ENCODE measurements around the gene BANP. TPM values are rescaled to one million over a fixed set of nuclear protein-coding genes. Genes with fewer than 3 reads are reported as not detected.
"Not testable (repeated sequence)": the region's sequence is repeated elsewhere in the genome, so short reads cannot be mapped to it uniquely, and the experiment has no call there.

The BANP gene
- total RNA-seq, 2 experiments from 2014 or later, result 26.8 to 31.0 TPM

DNA sequence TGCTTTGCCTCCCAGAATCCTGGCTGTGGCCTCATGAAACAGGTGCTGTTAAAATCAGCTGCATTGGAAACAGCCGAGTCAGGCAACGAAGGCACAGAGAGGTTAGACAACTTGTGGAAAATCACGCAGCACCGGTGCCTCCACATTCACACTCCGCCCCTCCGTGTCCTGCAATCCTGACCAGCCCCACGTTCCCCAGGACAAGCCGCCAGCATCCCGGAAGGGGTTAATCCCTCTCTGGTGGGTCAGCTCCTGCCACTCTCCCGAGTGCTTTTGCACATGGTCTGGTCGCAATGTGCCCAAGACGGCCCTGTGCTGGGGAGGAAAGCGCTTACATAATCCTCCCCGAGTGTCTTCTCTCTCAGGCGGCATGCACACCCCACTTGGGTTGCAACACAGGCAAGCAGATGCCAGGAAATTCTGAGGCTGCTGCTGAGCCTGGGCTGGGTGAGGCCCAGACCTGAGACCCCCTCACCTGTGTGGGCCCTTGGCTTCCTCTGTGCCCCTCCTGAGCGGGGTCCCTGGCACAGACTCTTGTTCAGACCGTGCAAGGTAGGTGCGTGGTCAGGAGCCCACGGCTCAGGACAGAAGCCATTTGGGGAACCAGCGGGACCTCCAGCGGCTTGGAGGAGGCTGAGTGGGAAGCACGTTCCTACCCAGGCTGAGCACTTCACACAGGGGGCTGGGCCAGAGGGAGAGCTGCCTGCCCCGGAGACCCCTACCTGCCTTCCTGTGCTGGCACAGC, 138.6 kb downstream of the BANP start:
- POLR2A ChIA-PET, CTCF ChIA-PET: not testable (repeated sequence)

GRCh38 chr16:88090377-88091175, 139.3 kb downstream of the BANP start:
- POLR2A ChIA-PET, CTCF ChIA-PET: not testable (repeated sequence)

GRCh38 chr16:88091221-88091971, 140.2 kb downstream of the BANP start:
- CTCF ChIA-PET, POLR2A ChIA-PET: not testable (repeated sequence)

DNA sequence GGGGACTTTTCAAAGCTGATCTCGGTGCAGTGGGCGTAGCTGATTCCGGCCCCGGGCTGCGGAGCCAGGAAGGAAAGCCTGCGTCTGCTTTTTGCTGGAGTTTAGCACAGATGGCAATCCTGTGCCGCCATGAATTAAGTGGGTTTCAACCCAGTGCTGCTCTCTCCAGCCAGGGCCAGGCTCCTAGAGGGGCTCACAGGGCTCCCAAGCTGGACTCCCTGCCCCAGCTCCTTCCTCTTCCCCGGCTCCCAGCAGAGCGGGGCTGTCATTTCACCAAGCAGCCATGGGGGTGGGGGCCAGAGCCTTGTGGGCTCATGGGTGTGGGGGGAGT, 140.7 kb downstream of the BANP start:
- POLR2A ChIA-PET, CTCF ChIA-PET: not testable (repeated sequence)

DNA sequence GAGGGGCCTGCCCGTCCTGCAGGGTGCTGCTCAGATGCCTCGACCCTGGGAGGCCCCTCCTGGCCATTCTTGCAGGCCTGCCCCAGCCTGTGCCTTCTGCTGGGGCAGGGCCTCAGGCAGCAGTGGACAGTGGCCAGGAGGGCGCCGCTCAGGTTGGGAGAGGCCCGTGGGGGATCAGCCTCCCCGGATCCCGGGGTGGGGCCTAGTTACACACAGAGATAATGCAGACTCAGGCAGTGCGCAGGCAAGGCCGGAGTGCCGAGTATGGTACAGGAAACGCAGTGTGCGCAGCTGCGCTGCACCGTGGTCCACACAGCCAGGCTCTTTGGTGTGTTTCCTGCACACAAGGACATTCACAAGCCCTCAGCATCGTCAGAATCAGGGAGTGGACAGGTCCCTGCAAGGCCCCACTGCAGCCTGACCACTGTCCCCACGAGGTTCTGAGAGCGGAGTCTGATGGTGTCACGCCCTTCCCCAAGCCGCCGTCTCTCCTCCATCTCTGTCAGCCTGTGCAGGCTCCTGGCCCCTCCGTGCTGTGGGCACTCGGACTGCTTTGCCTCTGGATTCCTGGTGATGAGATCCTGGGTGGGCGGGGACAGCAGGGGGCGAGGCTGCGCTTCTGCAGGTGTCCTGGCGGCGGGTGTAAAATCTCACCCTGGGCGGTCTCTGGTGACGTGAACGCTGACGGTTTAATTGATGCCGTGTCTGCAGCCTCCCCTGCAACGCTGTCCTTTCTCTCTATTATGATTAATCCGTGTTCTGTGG, 141.7 kb downstream of the BANP start:
- CTCF ChIA-PET, POLR2A ChIA-PET: not testable (repeated sequence)

- CTCF ChIA-PET, POLR2A ChIA-PET: not testable (repeated sequence)
Measured at GRCh38 chr16:88093556-88094252, 142.5 kb downstream of the BANP start.

- CTCF ChIA-PET, POLR2A ChIA-PET: not testable (repeated sequence)
Measured at GRCh38 chr16:88094253-88094575, 143.0 kb downstream of the BANP start.

DNA sequence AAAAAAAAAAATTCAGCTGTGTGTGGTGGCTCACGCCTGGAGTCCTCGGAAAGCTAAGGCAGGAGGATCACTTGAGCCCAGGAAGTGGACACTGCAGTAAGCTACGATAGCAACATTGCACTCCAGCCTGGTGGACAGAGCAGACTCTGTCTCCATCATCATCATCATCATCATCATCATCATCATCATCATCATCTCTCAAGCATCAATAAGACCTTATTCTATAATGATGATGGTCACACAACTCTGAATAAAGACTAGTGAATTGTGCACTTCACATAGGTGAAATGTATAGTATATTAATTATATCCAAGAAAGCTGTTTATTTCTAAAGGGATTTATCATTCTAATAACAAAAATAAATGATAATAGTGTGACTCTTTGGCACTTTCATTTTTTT, 143.7 kb downstream of the BANP start:
- POLR2A ChIA-PET, result not testable (repeated sequence)

DNA sequence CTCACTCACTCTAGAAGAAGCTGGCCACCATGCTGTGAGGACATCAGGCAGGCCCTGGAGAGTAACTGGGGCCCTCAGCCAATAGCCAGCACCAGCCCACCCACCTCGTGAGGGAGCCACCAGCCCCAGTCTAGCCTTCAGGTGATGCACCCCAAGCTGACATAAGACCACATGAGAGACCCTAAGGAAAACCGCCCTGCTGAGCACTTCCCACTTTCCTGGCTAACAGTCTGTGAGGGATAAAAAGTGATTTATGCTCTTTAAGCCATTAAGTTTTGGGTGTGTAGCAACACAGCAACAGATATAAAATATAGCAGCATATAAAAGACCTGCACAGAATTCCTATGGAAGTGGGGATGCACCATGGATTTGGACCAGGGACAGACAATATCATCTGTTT, 145.4 kb downstream of the BANP start:
- CTCF ChIA-PET, POLR2A ChIA-PET: not testable (repeated sequence)

More for the DNA sequence above, 143.7 kb downstream of the BANP start:
- CTCF ChIA-PET, result not testable (repeated sequence)

- POLR2A ChIA-PET, result not testable (repeated sequence)
Measured at GRCh38 chr16:88098731-88099562, 147.7 kb downstream of the BANP start.

DNA sequence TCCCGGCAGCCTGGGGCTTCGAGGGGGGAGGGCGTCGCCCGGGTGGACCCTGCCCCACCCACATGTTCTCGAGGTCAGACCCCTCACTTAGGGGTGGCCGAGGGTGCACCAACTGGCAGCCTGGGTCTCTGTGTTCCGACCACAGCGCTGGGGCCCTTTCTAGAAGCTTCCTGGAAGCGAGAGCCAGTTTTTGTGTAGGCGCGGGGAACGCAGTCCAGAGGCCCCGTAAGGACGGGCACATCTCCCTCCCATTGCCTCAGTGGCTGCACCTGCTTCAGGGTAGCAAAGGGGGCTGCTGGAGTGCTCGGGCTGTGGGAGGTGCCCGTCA, 148.3 kb downstream of the BANP start:
- CTCF ChIA-PET, result no interaction called here
- POLR2A ChIA-PET, result no interaction called here

More at GRCh38 chr16:88098731-88099562, 147.7 kb downstream of the BANP start:
- CTCF ChIA-PET, result not testable (repeated sequence)

GRCh38 chr16:88099956-88100355, 148.7 kb downstream of the BANP start:
- CTCF ChIA-PET, POLR2A ChIA-PET: not testable (repeated sequence)

GRCh38 chr16:88100801-88101622, 149.8 kb downstream of the BANP start:
- CTCF ChIA-PET, POLR2A ChIA-PET: not testable (repeated sequence)

DNA sequence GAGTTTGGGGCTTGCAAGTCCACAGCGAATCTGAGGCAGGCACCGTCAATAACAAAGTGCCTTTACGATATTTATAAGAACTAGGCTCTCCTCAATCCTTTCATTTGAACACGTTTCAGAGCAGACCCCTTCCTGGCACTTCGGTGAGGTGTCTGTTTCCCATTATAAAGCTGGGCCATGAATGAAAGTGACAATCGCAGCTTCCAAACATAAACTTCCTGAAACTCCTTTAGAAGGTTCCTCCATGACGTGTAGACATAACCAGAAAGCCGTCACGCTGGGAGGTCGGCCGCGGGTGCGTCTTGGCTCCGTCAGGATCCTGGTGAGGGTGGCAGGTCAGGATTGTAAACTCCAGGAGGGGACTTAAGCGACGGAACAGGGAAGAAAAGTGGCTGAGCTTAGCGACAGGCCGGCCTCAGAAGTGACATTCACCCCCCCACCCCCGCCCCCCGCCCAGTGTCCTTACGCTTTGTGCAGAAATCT, 150.4 kb downstream of the BANP start:
- POLR2A ChIA-PET, CTCF ChIA-PET: not testable (repeated sequence)

DNA sequence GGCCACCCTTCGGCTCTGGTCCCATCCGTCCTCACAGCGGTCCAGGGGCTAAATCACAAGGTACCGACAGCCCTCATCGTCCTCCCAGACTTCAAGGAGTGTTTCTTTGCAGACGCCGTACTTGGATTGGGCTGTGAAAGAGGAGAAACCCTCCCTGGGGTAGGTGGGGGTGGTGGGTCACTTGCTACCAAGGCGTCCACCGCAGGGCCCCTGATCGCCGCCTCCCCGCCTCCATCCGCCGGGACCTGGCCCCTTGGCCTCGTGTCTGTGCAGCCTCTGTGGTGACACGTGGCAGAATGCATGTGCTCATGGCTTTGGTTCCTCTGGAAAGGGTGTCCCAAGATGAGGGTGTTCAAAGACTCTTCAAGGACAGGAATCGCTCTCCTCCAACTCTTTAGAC, 151.4 kb downstream of the BANP start:
- ChIA-PET CTCF (no interaction called here), POLR2A (no interaction called here)

- CTCF ChIA-PET, result no interaction called here
Measured at GRCh38 chr16:88103011-88103410, 151.8 kb downstream of the BANP start.

GRCh38 chr16:88103581-88104188, 152.5 kb downstream of the BANP start:
- ChIA-PET POLR2A (no interaction called here), CTCF (no interaction called here)

More at GRCh38 chr16:88103011-88103410, 151.8 kb downstream of the BANP start:
- POLR2A ChIA-PET, result no interaction called here

DNA sequence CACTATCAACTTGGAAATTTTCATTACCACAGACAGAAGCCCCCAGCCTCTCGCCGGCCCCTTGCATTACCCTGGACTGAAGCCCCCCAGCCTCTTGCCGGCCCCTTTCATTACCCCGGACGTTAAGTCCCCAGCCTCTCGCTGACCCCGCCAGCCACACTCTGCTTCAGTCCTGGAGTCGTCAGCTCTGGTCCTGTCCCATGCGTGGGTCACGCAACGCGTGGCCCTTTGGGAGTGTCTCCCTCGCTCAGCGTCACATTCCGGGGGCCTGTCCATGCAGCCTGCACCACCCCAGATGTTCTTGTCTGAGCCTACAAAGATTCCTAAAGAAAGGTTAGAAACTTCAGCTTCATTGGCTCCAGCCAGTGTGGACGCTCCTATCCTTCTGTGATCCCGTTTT, 153.1 kb downstream of the BANP start:
- CTCF ChIA-PET, POLR2A ChIA-PET: not testable (repeated sequence)

Measured in activated CD8-positive, alpha-beta memory T cell treated with anti-CD3 and anti-CD28 coated beads for 36 hours (primary cell).